Measurements from ENCODE around the gene CPNE5.

DNA sequence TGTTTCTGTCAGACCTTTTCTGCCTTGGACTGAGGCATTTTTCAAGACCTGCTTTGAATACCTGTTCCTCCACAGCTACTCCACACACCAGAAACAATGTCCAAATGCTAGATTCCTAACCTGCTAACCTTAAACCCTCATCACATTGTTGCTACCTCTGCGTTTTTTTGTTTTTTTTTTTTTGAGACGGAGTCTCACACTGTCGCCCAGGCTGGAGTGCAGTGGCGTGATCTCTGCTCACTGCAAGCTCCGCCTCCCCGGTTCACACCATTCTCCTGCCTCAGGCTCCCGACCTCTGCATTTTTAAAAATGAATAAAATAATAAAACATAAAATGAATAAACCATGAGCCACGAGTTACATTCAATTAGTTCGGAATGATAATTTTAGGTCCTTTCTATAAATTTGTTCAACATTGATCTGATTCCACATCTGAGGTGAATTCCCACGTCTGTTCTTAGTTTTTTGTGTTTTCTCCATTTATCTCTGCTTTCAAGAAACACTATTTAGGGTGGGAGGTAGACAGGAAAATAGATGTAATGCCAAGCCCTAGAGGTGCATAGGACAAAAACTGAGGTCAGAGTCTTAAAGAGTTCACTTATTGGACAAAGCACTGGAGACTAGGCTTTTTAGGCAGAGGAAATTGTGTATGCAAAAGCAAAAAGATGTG lies 47.8 kb upstream of the CPNE5 start:
- TF ChIP-seq CTCF (IDR thresholded peaks at IDR 0.05) = no peak
- TF ChIP-seq EP300 (IDR thresholded peaks at IDR 0.05) = no peak
